Measurements from ENCODE around the gene CLEC4C.
"Not testable (repeated sequence)": the region's sequence is repeated elsewhere in the genome, so short reads cannot be mapped to it uniquely, and the experiment has no call there.

Gene CLEC4C

GRCh38 chr12:7747246-7747645 lies at the start of gene CLEC4C:
Gene CLEC4C, minus strand, starts transcription at chr12:7747375. Its CDS starts 27 bp downstream, at chr12:7747348.
- no peak for DNase-seq

- DNase-seq = no peak
Observed at GRCh38 chr12:7793211-7793610, 46.0 kb upstream of the CLEC4C start.

GRCh38 chr12:7788884-7789528 lies 41.8 kb upstream of the CLEC4C start, which contains the start of gene NANOG:
Gene NANOG, plus strand, starts transcription at chr12:7789402. Its CDS starts 213 bp downstream, at chr12:7789615.
- not testable (repeated sequence) for DNase-seq

- no peak for DNase-seq
Observed at GRCh38 chr12:7788294-7788660, 41.1 kb upstream of the CLEC4C start.

- DNase-seq = no peak
Observed at GRCh38 chr12:7787574-7788293, 40.6 kb upstream of the CLEC4C start.

- DNase-seq = no peak
Observed at GRCh38 chr12:7784701-7785100, 37.5 kb upstream of the CLEC4C start.

- DNase-seq = not testable (repeated sequence)
Observed at GRCh38 chr12:7783433-7783832, 36.3 kb upstream of the CLEC4C start.

- no peak for DNase-seq
Observed at GRCh38 chr12:7782055-7782454, 34.9 kb upstream of the CLEC4C start.

- no peak for DNase-seq
Observed at GRCh38 chr12:7781274-7781673, 34.1 kb upstream of the CLEC4C start.

GRCh38 chr12:7769999-7770398 lies 22.8 kb upstream of the CLEC4C start:
- no peak for DNase-seq

- DNase-seq = no peak
Observed at GRCh38 chr12:7758766-7759140, 11.6 kb upstream of the CLEC4C start.

GRCh38 chr12:7756993-7757392 lies 9.8 kb upstream of the CLEC4C start:
- DNase-seq = no peak

- not testable (repeated sequence) for DNase-seq
Observed at GRCh38 chr12:7755668-7756067, 8.5 kb upstream of the CLEC4C start.

GRCh38 chr12:7751941-7752922 lies 5.1 kb upstream of the CLEC4C start:
- DNase-seq = not testable (repeated sequence)

- DNase-seq = no peak
Observed at GRCh38 chr12:7751394-7751793, 4.2 kb upstream of the CLEC4C start.

GRCh38 chr12:7750350-7750749 lies 3.2 kb upstream of the CLEC4C start:
- no peak for DNase-seq

GRCh38 chr12:7749442-7749841 lies 2.3 kb upstream of the CLEC4C start:
- no peak for DNase-seq

GRCh38 chr12:7748852-7749251 lies 1.7 kb upstream of the CLEC4C start:
- DNase-seq = no peak

- DNase-seq = no peak
Observed at GRCh38 chr12:7732993-7733392, 14.2 kb downstream of the CLEC4C start.

GRCh38 chr12:7731486-7731885 lies 15.7 kb downstream of the CLEC4C start:
- no peak for DNase-seq

- not testable (repeated sequence) for DNase-seq
Observed at GRCh38 chr12:7730984-7731383, 16.2 kb downstream of the CLEC4C start.

- no peak for DNase-seq
Observed at GRCh38 chr12:7729746-7730145, 17.4 kb downstream of the CLEC4C start.

GRCh38 chr12:7723926-7724325 lies 23.2 kb downstream of the CLEC4C start:
- DNase-seq = no peak

All from NCI-H748 treated with DMSO at 0.1 percent for 48 hours (cell line).